Measurements from ENCODE around the gene TENM4.

Gene TENM4

DNA sequence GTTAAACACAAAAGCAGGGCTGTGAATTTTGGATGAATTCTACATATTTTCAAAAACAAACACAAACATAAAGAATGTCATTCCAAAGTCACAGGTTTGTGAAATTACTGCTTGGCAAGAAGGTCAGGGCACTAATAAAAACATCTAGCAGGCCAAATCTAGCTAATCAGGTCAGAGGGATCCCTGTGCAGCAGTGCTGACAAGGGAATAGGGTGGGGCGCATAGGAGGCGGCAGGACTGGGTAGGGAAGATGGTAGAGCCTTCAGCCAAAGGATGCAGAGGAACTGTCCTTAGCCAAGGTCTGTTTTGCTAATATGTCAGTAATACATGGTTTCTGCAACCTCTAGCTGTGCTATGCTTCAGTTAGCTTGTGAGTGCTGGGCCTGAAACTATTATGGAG is 396.6 kb downstream of the TENM4 start:
- DNase-seq: no peak

DNA sequence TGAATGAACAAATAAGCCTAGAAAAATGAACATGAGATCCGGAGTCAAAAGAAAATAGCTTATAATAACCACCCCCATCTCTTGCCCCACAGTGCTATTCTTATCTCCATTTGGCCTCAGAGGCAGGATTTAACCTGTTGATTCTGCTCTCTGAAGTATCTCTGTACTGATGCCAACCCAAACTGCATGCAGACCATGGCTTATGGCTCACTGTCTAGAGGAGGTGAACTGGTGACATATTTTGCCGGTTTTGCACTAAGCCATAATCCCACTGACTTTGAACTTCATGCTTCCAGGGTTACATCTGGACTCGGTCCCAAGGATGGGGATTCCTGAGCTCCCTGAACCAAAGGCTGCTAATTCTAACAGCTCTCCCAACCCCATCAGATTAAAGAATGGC is 397.1 kb downstream of the TENM4 start:
- no peak for DNase-seq

DNA sequence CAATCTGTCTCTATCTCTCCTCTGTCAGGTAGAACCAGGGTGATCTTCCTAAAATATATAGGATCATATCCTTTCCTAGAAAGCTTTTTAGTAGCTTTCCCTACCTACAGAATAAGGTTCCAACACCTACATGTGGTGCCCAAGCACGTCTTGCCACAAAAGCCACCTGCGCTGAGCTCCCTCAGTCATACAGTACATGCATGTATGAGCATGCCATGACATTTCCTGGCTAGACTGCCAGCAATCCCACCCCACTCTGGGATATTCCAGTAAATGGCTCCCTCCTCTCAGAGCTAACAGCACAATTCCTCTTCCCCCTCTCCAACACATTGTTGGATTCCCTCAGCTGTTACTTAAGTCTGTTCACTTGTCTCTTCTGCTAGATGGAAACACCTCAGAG is 398.0 kb downstream of the TENM4 start:
- DNase-seq: no peak

- DNase-seq: no peak
Observed at GRCh38 chr11:79040348-79040747, 400.5 kb downstream of the TENM4 start.

GRCh38 chr11:79039122-79039521 is 401.7 kb downstream of the TENM4 start:
- DNase-seq: no peak

DNA sequence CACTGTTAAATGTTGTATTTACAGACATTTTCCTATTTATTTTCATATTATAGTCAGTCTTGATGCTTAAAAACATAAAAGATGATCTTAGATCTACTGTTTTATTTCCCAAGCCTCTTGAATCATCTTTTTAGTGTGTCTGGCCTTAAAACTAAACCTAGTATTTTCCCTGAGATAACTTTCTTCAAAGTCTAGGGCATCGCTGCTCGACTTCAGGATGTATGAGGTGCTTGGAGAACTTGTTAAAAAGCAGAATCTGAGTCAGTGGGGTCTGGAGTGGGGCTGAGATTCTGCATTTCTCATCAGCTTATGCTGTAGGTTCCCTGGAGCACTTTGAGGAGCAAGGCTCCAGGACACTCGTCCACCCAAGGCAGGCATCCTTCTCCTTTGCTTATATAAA is 404.9 kb downstream of the TENM4 start:
- no peak for DNase-seq

DNA sequence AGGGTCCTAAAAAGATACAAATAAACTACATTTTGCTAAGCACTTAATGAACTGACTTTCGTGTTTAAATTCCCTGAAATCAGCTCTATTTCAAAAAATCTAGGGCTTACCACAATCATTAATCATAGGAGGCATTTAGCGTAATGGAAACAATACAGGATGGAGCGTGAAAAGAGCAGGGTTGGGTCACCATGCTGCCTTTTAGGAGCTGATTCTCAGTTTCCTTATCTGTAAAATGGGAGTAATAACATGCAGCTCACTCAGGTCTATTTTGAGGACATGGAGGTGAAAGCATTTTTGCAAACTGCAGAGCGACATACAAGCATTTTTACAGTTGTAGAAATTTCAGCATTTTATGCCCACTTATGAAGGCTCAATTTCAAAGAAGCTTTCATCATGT is 407.0 kb downstream of the TENM4 start:
- DNase-seq: no peak

DNA sequence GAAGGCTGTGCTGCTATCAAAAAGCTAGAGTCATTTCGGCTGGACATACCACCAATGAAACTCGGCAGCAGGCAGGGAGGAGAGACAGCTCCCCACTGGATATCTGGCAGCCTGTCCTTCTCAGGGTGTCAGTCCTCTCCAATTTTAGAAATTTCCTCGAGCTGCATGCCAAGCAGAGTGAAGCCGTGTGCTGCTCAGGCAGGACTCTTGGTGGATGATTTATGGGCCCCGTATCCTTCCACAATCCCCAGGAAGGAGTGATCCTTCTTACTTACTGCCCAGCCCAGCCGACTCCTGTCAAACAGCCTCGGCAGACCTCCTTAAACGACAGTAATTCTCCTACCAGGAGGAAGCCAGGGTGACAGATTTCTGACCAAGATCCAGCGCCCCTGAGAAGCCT is 410.4 kb downstream of the TENM4 start:
- no peak for DNase-seq

- no peak for DNase-seq
Observed at GRCh38 chr11:79028225-79028624, 412.6 kb downstream of the TENM4 start.

GRCh38 chr11:79026803-79027445 is 413.9 kb downstream of the TENM4 start:
- DNase-seq: no peak

DNA sequence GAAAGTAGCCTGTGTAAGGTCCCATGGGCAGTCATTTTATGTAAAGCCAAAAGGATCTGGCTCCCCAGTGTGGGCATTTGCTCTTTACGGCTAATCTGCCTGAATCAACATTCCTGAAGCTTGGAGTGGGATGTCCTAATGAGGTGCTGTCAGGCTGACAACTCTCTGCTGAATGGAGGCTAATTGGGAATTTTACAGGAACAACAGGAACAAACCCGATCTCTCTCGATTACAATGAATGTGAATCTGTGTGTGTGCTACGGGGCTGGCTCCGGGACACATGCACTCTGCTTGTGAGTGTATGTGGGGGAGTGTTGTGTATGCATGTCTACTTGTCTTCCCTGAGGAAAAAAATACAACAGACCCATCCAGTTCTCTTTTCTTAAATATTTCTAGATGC is 415.2 kb downstream of the TENM4 start:
- DNase-seq: no peak

GRCh38 chr11:79025097-79025496 is 415.7 kb downstream of the TENM4 start:
- DNase-seq: no peak

GRCh38 chr11:79022265-79022664 is 418.6 kb downstream of the TENM4 start:
- no peak for DNase-seq

GRCh38 chr11:79021601-79022000 is 419.2 kb downstream of the TENM4 start:
- DNase-seq: no peak

GRCh38 chr11:79019975-79020374 is 420.9 kb downstream of the TENM4 start:
- DNase-seq: no peak

GRCh38 chr11:79019277-79019676 is 421.6 kb downstream of the TENM4 start:
- no peak for DNase-seq

- peak; percentile 73 for DNase-seq
Observed at GRCh38 chr11:79018371-79018849, 422.4 kb downstream of the TENM4 start.

- no peak for DNase-seq
Observed at GRCh38 chr11:79017811-79018210, 423.0 kb downstream of the TENM4 start.

- DNase-seq: no peak
Observed at GRCh38 chr11:79013509-79013908, 427.3 kb downstream of the TENM4 start.

DNA sequence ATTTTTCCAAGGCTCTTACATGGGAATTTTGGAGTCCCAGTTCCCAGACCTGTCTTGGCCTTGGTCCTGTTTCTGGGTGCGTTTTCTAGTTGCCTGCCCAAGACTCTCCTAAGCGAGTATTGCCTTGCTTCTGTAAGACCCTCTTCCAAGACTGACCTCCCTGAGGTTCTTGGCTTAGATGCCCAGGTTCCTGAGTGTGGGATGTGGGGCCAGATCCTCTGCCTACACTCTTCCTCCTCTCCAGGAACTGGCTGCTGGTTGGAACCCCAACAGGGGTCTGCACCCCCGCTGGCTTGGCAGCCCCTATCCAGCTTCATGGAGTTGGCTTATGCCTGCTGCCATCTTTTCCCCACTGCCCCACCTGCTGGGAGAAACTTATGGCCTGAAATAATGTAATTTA is 429.5 kb downstream of the TENM4 start:
- DNase-seq: no peak

GRCh38 chr11:79007771-79008402 is 432.9 kb downstream of the TENM4 start:
- DNase-seq: no peak

- no peak for DNase-seq
Observed at GRCh38 chr11:79006854-79007253, 434.0 kb downstream of the TENM4 start.

DNA sequence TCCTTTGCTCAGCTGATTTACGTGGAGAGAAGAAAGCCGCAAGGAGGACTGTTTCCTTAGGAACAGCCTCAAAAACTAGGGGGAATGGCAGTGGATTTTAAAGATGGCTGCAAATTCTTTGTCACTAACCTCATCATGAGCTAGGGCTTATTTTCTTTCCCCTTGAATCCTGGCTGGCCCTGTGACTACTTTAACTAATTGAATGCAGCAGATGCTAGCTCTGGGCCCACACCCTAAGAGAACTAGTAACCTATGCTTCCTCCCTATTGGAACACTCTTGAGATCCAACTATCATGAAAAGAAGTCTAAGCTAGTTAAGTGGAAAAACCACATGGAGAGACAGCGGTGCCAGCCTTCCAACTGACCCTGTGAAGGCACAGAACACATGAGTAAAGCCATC is 444.8 kb downstream of the TENM4 start:
- DNase-seq: no peak

DNA sequence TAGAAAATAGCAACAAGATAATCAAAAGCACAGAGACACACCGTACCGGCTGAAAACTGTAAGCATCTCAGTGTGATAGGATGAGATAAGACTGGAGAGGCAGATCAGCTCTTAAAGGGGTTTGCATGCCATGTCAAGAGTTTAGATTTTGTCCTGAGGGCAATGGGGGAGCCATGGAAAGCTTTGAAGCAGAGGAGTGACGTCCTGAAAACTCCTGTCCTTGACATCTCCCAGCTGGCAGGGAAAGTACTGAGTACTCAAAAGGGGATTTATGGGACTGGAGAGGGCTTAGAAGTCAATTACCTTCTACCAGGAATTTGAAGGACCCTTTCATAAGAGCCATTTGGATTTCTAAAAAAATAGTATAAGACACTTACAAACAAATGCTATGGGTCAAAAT is 445.7 kb downstream of the TENM4 start:
- no peak for DNase-seq
